Sigmoid colon (tissue), 7 donors: ENCODE results near the gene KDM6A. TPM values are rescaled to one million over a fixed set of nuclear protein-coding genes. Genes with fewer than 3 reads are reported as not detected.

Experiments
- DNase-seq: peaks from one replicate; pipeline ENCODE4 v3.0.0-alpha.2; 2019
- H3K27ac ChIP-seq, 4 donors: fragments of 200-600 bp; sonication (generic); one replicate each; pipeline ENCODE4 v1.5.1; 2016 to 2019; ENCODE audit warnings: mild to moderate bottlenecking in 1 of 4
- H3K27me3 ChIP-seq, 3 donors: fragments of 200-600 bp; sonication (generic); one replicate each; pipeline ENCODE4 v1.5.1; 2019; ENCODE audit warnings: mild to moderate bottlenecking in 1 of 3
- H3K36me3 ChIP-seq, 4 donors: fragments of 200-600 bp; sonication (generic); one replicate each; pipeline ENCODE4 v1.5.1; 2016 to 2019
- H3K4me1 ChIP-seq, 4 donors: fragments of 200-600 bp; sonication (generic); one replicate each; pipeline ENCODE4 v1.5.1; 2017 to 2019
- H3K4me3 ChIP-seq, 4 donors: fragments of 200-600 bp; sonication (generic); one replicate each; pipeline ENCODE4 v1.5.1; 2017 to 2019; ENCODE audit warnings: mild to moderate bottlenecking in 2 of 4, moderate library complexity in 1 of 4
- H3K9me3 ChIP-seq, 4 donors: fragments of 200-600 bp in 3 of 4; sonication (generic) in 3 of 4; one replicate each; pipeline versions ENCODE4 v1.5.1 to v1.6.1; 2013 to 2019
- EP300 ChIP-seq, 4 donors: sonication (generic); formaldehyde crosslinking; IDR thresholded peaks; one replicate each; pipeline ENCODE4 v1.6.1; 2017; ENCODE audit warnings: antibody characterized with exemption in 4 of 4
- POLR2A ChIP-seq, 2 donors: fragments of 450-650 bp; IDR thresholded peaks; one replicate each; pipeline ENCODE4 v1.6.1; 2016; ENCODE audit warnings: antibody characterized with exemption in 2 of 2, mild to moderate bottlenecking in 2 of 2, moderate library complexity in 2 of 2
- POLR2AphosphoS5 ChIP-seq, 4 donors: sonication (generic); formaldehyde crosslinking; IDR thresholded peaks; one replicate each; pipeline ENCODE4 v1.6.1; 2017; ENCODE audit warnings: antibody characterized with exemption in 4 of 4
- WGBS, 2 donors: extraction: QIAGEN DNeasy Blood & Tissue Kit; methylation state at CpG; one replicate each; pipeline ENCODE4 v1.1.7; 2013; 5-methylcytosine and 5-hydroxymethylcytosine counted together
- intact Hi-C: fragments of 100-400 bp; cut with DNase I; formaldehyde crosslinking; loops from one replicate; pipeline ENCODE4 v1.15.1; 2023
- polyA plus RNA-seq, 3 donors: library from polyadenylated mRNA; stranded (reverse); fragments of 200-250 nt; gene quantifications; one replicate each; pipeline ENCODE4 v1.2.3, GENCODE V29; 2013
- total RNA-seq, 4 donors: library from RNA; depleted of rRNA; stranded (reverse); fragments of >200 nt; gene quantifications; one replicate each; pipeline ENCODE4 v1.1.0, GENCODE V29; 2016
- TF ChIP-seq, protein P1 (sequence below), 4 experiments: fragments of 450-650 bp in 3 of 4; fragments of 200-600 bp in 1 of 4; IDR thresholded peaks; one replicate each; pipeline ENCODE4 v1.5.1; 2016 to 2019; ENCODE audit warnings: antibody characterized with exemption in 4 of 4, mild to moderate bottlenecking in 3 of 4, moderate library complexity in 2 of 4
- donor health status: healthy with polysubstance abuse.
- donor health status: Bipolar disorder and iron deficiency.
- donor health status: healthy.

KDM6A gene
- total and polyA plus RNA-seq, 7 donors = 8.6 to 35.7 (median 17.9) TPM

DNA sequence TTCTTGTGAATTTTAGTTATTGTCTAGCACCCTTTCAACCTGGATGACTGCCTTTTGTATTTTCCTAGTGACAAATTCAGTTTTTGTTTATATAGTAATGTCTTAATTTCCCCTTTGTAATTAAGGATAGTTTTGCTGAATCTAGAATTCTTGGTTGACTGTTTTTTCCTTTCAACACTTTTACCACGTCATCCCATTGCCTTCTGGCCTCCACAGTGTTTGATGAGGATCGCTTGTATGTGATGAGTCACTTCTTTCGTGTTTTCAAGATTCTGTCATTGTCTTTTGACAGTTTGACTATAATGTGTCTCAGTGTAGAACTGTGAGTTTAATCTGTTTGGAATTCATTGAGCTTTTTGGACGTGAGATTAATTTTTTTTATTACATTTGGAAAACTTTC, 30.1 kb downstream of the KDM6A start:
- TF ChIP-seq POLR2AphosphoS5 (IDR thresholded peaks at IDR 0.05) (no peak), EP300 (IDR thresholded peaks at IDR 0.05) (no peak), POLR2A (IDR thresholded peaks at IDR 0.05) (no peak)
- TF ChIP-seq, protein P1, sequence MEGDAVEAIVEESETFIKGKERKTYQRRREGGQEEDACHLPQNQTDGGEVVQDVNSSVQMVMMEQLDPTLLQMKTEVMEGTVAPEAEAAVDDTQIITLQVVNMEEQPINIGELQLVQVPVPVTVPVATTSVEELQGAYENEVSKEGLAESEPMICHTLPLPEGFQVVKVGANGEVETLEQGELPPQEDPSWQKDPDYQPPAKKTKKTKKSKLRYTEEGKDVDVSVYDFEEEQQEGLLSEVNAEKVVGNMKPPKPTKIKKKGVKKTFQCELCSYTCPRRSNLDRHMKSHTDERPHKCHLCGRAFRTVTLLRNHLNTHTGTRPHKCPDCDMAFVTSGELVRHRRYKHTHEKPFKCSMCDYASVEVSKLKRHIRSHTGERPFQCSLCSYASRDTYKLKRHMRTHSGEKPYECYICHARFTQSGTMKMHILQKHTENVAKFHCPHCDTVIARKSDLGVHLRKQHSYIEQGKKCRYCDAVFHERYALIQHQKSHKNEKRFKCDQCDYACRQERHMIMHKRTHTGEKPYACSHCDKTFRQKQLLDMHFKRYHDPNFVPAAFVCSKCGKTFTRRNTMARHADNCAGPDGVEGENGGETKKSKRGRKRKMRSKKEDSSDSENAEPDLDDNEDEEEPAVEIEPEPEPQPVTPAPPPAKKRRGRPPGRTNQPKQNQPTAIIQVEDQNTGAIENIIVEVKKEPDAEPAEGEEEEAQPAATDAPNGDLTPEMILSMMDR (IDR thresholded peaks at IDR 0.05) = no peak
- H3K27me3 ChIP-seq = no peaks in the 10 kb centered on the region
- H3K4me1 ChIP-seq = peaks cover 0 to 50% (median 13%) of the 10 kb centered on the region in 4 donors
- no peak overlapping the region for H3K4me3 ChIP-seq
- no peak for DNase-seq
- no peaks in the 10 kb centered on the region for H3K36me3 ChIP-seq
- H3K27ac ChIP-seq = no peak overlapping the region
- intact Hi-C loops = no loop called here
- 60 to 72% methylated on average over 4 of the region's 4 CpGs for WGBS, 2 donors
- H3K9me3 ChIP-seq = no peaks in the 10 kb centered on the region

DNA sequence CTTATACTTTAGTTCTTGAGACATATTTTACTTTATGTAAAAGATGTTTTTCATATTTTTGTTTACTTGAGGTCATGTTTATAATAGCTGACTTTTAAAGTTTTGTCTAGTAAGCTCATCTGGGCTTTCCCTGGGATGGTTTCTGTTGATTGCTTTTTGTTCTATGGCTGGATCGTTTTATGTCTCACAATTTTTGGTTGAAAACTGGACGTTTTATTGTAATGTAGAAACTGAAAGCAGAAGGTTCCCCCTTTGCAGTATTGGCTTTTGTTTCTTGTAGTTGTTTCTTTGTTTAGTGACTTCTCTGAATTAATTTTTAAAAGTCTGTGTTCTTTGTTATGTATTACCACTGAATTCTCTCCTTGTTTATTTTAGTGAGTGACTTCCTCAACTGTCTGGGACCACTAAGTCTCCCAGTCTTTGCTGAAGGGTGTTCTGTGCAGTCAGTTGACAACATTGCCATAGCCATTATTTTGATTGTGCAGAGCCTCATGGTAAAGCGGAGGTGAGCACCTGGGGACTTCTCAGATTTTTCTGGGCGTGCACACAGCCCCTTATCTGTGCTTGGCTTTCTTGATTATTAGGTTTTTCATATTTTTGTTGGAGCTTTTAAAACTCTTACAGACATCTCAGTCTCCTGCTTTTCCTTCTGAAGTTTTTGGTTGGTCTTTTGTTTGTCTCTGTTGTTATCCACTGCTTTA, 31.0 kb downstream of the KDM6A start:
- 50 to 62% methylated on average over 4 of the region's 4 CpGs for WGBS, 2 donors
- DNase-seq = no peak
- H3K4me1 ChIP-seq = peaks cover 0 to 48% (median 13%) of the 10 kb centered on the region in 4 donors
- intact Hi-C loops = no loop called here
- no peaks in the 10 kb centered on the region for H3K9me3 ChIP-seq
- TF ChIP-seq POLR2AphosphoS5 (IDR thresholded peaks at IDR 0.05) = no peak
- no peak for TF ChIP-seq POLR2A (IDR thresholded peaks at IDR 0.05)
- no peak for TF ChIP-seq EP300 (IDR thresholded peaks at IDR 0.05)
- TF ChIP-seq, protein P1 (IDR thresholded peaks at IDR 0.05) = no peak
- H3K27me3 ChIP-seq = no peaks in the 10 kb centered on the region
- H3K4me3 ChIP-seq = no peak overlapping the region
- H3K36me3 ChIP-seq = no peaks in the 10 kb centered on the region
- H3K27ac ChIP-seq = no peak overlapping the region

DNA sequence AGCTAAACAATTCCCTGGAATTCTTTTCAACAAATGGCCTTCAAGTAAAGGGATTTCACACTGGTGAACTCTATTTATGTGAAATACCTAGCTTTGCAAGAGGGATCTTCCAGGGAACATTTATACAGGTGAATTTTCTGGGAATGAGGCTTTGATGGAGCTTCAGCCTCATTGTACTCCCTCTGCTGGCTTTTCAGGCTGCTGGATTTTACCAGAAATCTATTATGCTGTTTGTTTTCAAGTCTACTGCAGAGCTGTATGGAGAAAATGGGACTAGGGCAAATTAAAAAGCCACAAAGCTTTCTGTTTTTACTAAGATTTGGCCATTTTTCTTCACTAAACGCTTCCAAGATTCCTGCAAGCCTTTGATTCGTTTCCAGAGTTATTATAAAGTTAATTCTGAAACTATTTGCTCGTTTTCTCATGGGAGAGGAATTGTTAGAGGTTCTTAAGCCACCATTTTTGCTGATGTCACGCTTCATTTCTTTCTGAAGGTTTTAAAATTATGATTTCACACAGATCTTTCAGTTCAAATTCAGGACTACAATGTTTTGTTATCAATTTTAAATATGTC, 31.6 kb downstream of the KDM6A start:
- DNase-seq = no peak
- Histone ChIP-seq H3K4me3 (no peak overlapping the region), H3K4me1 (peaks cover 0 to 41% (median 9%) of the 10 kb centered on the region in 4 donors)

DNA sequence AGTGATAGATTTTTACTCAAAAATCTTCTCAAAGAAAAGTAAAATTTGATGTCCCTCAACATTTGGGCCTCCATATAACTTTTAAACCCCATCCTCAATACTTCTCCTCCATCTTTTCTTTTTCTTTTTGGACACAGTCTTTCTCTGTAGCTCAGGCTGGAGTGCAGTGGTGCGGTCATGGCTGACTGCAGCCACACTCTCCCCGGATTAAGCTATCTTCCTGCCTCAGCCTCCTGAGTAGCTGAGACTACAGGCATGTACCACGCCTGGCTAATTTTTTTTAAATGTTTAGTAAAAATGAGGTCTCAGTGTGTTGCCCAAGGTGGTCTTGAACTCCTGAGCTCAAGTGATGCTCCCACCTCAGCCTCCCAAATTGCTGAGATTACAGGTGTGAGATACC, 33.1 kb downstream of the KDM6A start:
- intact Hi-C loops = no loop called here
- 78 to 95% methylated on average over 3 of the region's 3 CpGs for WGBS, 2 donors
- H3K4me1 ChIP-seq = peaks cover 0 to 29% (median 6%) of the 10 kb centered on the region in 4 donors
- H3K36me3 ChIP-seq = no peaks in the 10 kb centered on the region
- no peak overlapping the region for H3K27ac ChIP-seq
- no peak for DNase-seq
- no peaks in the 10 kb centered on the region for H3K27me3 ChIP-seq
- H3K9me3 ChIP-seq = no peaks in the 10 kb centered on the region
- TF ChIP-seq, protein P1 (IDR thresholded peaks at IDR 0.05) = no peak
- TF ChIP-seq POLR2A (IDR thresholded peaks at IDR 0.05) (no peak), EP300 (IDR thresholded peaks at IDR 0.05) (no peak), POLR2AphosphoS5 (IDR thresholded peaks at IDR 0.05) (no peak)
- no peak overlapping the region for H3K4me3 ChIP-seq

More for the DNA sequence above, 31.6 kb downstream of the KDM6A start:
- Histone ChIP-seq H3K36me3 (no peaks in the 10 kb centered on the region), H3K27ac (no peak overlapping the region), H3K27me3 (no peaks in the 10 kb centered on the region), H3K9me3 (no peaks in the 10 kb centered on the region)
- TF ChIP-seq, protein P1 (IDR thresholded peaks at IDR 0.05) = no peak
- no peak for TF ChIP-seq POLR2A (IDR thresholded peaks at IDR 0.05)
- TF ChIP-seq POLR2AphosphoS5 (IDR thresholded peaks at IDR 0.05) = no peak
- TF ChIP-seq EP300 (IDR thresholded peaks at IDR 0.05) = no peak
- 63 to 82% methylated on average over 4 of the region's 4 CpGs for WGBS, 2 donors
- intact Hi-C loops = no loop called here
